HG03469 (cell line): ENCODE data around the gene LEAP2.

Source experiments
- ATAC-seq: cut with Tn5 transposase; IDR thresholded peaks from one replicate; pipeline ENCODE4 v1.9.1; 2021; ENCODE audit warnings: mild to moderate bottlenecking, moderate library complexity, moderate number of reproducible peaks; ENCODE audit not compliant: unreplicated experiment

LEAP2 gene

GRCh38 chr5:132873119-132873929, at the start of gene LEAP2:
TSS of gene LEAP2 (plus strand) at chr5:132873668. CDS start at chr5:132873695, 27 bp downstream.
- no peak for ATAC-seq

GRCh38 chr5:132824426-132824825, 49.0 kb upstream of the LEAP2 start:
- ATAC-seq, result no peak

- no peak for ATAC-seq
These were observed 48.2 kb upstream of the LEAP2 start for GRCh38 chr5:132825033-132825833.

- no peak for ATAC-seq
These were observed 47.6 kb upstream of the LEAP2 start for GRCh38 chr5:132825834-132826391.

- ATAC-seq, result no peak
These were observed 46.9 kb upstream of the LEAP2 start for GRCh38 chr5:132826424-132827082.

GRCh38 chr5:132827943-132828673, 45.4 kb upstream of the LEAP2 start:
- no peak for ATAC-seq

- no peak for ATAC-seq
These were observed 44.5 kb upstream of the LEAP2 start for GRCh38 chr5:132828846-132829494.

- ATAC-seq, result peak; percentile 37
These were observed 43.6 kb upstream of the LEAP2 start for GRCh38 chr5:132829742-132830435.

GRCh38 chr5:132830436-132831094, 42.9 kb upstream of the LEAP2 start, which contains the start of gene SHROOM1:
TSS of gene SHROOM1 (minus strand) at chr5:132830647. CDS start at chr5:132826140, 4,507 bp downstream.
- ATAC-seq, result peak; percentile 39

GRCh38 chr5:132831095-132831860, 42.2 kb upstream of the LEAP2 start:
- no peak for ATAC-seq

GRCh38 chr5:132832612-132833011, 40.9 kb upstream of the LEAP2 start:
- ATAC-seq, result no peak

- no peak for ATAC-seq
These were observed 39.4 kb upstream of the LEAP2 start for GRCh38 chr5:132834057-132834456.

GRCh38 chr5:132836852-132837251, 36.6 kb upstream of the LEAP2 start:
- no peak for ATAC-seq

GRCh38 chr5:132837868-132838267, 35.6 kb upstream of the LEAP2 start:
- ATAC-seq, result no peak

- ATAC-seq, result no peak
These were observed 34.8 kb upstream of the LEAP2 start for GRCh38 chr5:132838516-132839282.

- no peak for ATAC-seq
These were observed 33.8 kb upstream of the LEAP2 start for GRCh38 chr5:132839426-132840301.
